GF-D8 (cell line): ENCODE measurements around the gene CUX1.

ENCODE experiments used
- DNase-seq: peaks from one replicate; lab custom pipeline; 2025; lab: John Stamatoyannopoulos, UW

The CUX1 gene

GRCh38 chr7:101937717-101938514 is 120.5 kb downstream of the CUX1 start:
- DNase-seq, result no peak

- no peak for DNase-seq
These were observed 121.8 kb downstream of the CUX1 start for GRCh38 chr7:101939136-101939695.

- DNase-seq, result no peak
These were observed 122.7 kb downstream of the CUX1 start for GRCh38 chr7:101940151-101940550.

DNA sequence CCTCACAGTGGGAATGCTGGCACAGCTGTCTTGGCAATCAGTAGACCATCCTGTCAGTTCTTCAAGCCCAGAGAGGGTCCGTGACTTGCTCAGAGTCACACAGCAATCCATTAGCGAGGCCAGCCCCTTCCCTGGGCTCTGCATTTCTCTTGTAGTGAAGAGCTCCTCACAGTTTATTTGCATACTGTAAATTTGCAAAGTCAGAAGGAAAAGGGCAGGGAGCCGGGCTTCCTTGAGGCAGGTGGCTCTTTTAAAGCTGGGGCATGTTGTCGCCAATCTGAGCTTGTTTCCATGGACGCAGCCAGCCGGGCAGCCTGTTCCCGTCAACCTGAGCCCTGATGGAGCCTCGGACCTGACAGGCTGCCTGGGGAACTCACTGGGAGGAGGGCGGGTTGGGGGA is 123.4 kb downstream of the CUX1 start:
- no peak for DNase-seq

DNA sequence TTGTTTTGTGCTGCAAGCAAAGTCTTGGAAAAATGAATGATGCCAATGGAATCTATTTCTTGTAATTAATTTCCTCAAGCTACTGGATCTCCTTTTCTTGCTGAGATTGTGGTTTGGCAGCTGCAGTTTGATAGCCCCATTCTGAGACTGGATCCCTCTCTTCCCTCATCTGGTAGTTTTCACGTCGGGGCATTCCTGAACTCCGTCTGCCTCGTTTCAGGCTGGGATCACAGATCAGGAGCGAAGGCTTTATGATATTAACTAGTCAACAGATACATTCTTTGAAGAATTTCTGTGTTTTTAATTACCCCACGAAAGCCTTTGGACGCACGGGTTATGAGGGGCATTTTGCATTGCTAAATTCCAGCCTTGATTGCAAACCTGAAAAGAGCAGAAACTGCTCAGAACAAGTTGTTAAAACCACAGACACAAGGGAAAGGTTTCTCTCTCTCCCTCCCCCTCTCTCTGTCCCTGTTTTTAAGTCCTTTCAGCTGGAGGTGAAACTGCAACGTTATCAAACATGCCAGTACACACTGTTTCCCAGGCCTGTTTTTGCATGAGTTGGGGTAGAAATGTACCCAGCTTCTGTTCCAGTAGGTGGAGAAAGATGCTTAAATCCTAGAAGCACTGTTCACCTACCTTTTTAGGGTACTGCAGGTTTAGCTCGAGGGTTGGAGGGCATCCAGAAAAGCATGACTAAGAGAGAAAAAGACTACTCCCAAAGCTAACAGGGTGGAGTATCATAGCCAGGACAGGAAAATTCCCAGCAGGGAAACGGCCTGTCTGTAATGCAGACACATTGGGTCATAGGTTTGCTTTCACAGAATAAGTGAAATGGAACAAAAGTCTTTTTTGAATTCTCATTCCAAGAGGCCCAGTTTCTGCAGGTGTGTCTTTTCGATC is 124.3 kb downstream of the CUX1 start:
- no peak for DNase-seq

GRCh38 chr7:101942603-101943210 is 125.3 kb downstream of the CUX1 start:
- no peak for DNase-seq

DNA sequence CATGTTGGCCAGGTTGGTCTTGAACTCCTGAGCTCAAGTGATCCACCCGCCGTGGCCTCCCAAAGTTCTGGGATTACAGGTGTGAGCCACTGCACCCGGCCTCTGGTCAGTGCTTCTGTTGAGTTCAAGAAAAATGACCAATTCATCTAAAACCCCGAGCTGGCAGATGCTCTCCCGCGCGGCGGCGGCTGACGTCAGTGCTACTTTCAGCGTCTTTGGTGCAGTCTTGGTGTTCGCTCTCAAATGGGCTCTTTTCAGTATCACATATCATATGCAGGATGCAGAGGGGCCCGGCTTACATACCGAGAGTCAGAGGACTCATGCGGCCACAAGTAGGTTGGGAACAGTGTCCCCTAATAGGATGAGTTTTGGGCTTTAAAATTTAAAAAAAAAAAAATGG is 125.9 kb downstream of the CUX1 start:
- DNase-seq, result no peak

GRCh38 chr7:101943889-101944600 is 126.6 kb downstream of the CUX1 start:
- DNase-seq, result no peak

DNA sequence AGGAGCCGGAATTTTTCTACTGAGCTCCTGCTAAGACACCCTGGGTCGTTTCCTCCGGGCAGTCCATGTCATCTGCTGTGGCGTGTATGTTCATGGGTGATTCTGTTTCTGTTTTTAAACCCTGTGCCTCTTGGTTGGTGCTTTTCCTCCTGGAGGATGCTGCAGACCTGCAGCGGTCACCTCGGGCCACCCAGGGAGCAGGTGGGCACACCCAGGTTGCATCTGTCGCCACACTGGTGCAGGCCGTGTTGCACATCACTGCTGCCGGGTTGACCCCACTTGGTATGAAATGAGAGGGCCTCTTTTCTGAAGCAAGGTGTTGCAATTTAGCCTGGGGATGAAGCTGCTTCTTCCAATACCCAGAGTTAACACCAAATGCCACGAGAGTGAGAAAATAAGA is 127.2 kb downstream of the CUX1 start:
- no peak for DNase-seq

DNA sequence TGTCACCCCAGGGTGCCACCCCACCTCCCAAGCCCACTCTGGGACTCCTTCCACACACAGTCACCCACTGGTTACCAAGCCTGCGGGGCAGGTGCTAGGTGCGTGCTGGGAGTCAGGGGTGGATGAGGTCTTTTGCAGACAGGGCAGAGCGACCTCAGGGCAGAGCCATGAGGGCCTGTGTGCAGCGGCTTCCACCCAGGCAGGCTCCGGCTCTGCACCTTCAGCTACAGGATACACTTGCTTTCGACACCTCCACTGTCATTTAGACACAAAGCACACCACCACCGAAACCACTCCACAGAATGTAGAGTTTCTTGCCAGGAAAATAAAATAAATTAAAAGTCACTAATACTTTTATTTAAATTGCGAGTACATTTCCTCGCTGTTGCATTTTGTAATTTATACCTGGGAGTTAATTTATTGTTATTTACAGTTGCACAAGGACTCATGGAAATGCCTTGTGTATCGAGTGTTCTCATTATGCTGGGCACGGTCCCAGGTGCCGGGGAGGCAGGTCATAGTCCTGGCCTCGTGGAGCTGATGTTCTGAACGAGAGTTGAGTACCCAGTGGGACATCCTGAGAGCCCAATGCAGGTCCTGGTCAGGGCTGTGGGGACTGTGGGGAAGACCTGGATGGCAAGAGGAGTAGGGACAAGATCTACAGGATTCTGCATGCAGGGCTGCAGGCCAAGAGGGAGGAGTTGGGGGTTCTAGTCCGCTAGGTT is 127.8 kb downstream of the CUX1 start:
- no peak for DNase-seq

DNA sequence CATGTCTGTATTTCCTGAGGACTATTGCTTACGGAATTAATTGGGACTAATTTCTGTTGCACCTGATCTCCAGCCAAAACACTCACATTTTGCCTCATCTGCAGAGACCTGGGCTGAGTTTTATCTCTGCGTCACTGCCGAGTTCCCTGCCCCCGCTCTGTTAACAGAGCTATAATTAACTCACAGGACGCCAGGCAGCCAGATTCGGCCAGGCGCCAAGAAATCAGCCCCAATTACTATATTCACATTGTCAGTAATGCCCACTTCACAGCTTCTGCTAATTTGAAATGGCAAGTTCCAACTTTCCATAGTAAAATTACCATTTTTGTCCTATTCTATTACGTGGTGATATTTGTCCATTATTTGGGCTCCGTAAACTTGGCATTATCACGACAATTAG is 130.5 kb downstream of the CUX1 start:
- DNase-seq, result no peak

DNA sequence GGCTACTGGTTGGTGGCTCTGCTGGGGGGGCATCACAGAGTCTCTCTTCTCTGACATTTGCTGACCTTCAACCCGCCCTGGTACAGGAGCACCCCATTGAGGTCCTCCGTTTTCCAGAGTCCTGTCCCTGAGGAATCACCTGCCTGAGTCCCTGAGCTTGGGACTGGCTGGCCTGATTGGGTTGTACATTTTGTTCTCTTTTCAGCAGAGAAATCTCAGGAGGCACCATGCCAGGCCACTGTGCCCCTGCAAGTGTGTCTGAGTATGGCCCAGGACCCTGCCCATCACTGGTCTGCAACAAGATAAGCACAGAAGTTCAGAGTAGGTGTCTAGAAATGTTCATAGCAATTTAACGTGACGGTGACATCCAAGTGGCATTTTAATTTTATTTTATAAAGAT is 131.2 kb downstream of the CUX1 start:
- no peak for DNase-seq

DNA sequence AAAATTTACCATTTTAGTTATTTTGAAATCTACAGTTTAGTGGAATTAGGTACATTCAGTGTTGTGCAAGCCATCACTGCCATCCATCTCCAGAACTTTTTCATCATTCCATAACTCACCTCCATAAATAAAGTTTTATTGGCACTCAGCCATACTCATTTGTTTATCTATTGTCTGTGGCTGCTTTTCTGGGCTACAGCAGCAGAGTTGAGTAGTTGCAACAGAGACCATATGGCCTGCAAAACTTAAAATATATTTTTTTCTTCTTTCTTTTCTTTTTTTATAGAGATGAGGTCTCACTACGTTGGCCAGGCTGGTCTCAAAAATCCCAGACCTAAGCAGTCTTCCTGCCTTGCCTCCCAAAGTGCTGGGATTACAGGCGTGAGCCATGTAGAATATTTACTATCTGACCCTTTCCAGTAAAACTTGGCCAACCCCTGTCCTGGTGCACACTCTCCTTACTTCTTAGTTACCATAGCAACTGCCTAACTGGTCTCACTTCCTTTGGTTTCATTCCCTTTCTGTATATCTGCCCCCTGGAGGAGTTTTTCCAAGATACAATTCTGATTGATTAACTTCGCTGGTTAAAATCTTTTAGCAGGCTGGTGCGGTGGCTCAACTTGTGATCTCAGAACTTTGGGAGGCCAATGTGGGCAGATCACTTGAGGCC is 133.2 kb downstream of the CUX1 start:
- no peak for DNase-seq

DNA sequence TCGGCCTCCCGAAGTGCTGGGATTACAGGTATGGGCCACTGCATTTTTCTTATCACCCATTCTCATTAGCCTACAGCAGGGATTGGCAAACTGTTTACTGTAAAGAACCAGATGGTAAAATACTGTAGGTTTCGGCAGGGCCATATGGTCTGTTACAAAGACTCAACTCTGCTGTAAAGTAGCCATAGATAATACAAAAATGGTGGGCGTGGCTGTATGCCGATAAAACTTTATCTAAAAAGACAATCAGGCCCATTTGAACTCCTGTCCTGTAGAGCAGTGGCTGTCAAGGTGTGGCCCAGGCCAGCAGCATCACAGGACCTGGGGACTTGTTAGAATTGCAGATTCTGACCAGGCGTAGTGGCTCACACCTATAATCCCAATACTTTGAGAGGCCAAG is 134.3 kb downstream of the CUX1 start:
- no peak for DNase-seq

DNA sequence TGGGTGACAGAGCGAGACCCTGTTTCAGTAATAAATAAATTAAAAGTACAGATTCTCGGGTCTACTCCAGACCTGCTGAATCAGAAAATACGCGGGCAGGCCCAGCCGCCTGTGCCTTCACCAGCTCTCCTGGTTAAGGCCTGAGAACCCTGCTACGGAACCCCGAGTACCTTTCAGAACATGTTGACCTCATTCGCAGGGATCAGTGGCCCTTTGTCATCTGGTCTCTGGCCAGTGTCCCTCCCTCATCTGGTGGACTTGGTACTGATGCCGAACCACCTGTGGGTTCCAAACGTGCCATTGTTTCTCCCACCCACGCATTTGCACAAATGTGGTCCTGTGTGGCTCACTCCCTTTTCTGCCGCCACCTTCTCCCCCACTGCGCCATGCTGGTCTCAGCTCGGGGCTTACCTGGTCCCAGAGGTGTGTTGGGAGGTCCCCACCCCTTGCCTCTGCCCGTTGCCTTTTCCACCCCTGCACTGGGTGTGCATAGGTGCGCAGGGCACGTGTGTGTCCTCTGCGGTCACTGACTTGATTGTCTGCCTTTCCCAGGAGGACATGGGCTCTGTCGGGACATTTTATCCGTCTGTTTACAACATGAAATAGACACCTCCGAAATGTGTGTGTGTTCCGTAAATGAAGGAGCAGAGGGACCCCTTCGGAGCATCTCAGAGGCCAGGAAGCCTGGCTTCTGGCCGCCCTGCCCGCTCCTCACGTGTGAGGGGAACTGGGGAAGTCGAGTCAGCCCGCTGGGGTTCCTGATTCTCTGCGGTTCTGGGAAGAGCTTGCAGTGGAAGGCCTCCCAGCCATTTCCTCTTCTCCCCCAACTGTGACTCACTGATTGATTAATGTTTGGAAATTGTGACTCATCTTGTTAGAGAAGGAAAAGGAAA is 135.2 kb downstream of the CUX1 start:
- DNase-seq, result no peak

- no peak for DNase-seq
These were observed 135.9 kb downstream of the CUX1 start for GRCh38 chr7:101953248-101953819.

GRCh38 chr7:101954499-101954898 is 137.1 kb downstream of the CUX1 start:
- no peak for DNase-seq

GRCh38 chr7:101956130-101956529 is 138.7 kb downstream of the CUX1 start:
- no peak for DNase-seq
